ENCODE measurements around the gene CCNT2.
"Not testable (repeated sequence)": the region's sequence is repeated elsewhere in the genome, so short reads cannot be mapped to it uniquely, and the experiment has no call there.

CCNT2 gene

DNA sequence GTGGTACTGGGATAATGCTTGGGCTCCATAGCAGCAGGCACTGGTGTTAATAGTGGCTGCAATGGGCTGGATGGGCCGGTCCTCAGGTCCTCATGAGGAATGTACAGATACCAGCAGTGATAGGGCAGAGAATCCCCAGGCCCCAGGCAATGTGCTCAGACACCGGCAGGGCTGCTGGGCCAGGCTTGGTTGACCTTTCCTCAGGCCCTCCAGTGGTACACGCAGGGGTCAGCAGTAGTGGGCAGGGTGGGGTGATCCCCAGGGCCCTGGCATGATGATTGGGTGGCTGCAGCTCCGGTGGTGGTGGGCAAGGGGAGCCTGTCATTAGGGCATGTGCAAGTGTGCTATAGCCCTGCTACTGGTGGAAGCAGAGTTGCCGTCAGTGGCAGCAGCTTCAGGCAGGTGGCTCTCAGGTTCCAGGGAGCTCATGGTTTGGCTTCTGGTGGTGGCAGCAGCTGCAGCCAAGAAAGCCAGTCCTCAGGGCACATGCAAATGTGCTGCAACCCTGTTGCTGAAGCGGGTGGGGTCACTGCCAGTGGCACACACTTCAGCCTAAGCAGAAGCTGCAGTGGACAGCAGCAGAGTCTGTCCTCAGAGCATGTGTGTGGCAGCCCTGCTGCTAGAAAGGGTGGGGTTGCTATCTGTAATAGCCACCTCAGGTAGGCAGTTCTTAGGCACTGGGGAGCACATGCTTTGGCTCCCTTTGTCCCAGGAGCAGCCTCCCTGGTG lies 56.8 kb downstream of the CCNT2 start:
- no peak for DNase-seq (ENCODE audit: low read depth in 2 of 2)

DNA sequence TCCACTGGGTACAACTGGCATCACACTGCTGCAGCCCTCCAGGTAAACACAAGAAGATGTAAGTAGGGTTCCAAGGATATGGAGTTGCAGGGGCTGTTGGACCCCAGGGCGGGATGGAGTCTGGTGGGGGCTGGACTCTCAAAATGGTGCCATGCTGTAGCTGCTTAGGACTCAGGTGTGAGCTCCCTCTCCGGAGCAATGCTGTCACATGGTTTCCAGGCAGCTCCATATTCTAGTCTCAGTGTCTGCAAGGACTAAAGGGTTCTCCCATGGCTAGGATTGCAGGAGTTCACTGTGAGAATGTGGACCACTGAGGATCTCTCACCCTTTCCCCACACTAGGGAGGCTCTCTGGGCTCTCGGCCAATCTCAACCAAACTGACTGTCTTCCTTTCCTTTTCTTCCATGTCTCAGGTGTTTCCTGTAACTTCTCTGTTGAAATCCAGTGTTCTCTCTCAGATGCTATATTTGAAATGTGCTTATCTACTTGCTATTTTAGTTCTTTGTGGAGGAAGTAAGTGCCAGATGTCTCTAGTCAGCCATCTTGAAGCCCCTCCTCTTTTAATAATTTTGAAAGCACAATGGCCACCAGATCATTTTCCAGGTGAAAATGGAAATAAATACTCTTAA lies 57.6 kb downstream of the CCNT2 start:
- no peak for DNase-seq (ENCODE audit: low read depth in 2 of 2)

DNA sequence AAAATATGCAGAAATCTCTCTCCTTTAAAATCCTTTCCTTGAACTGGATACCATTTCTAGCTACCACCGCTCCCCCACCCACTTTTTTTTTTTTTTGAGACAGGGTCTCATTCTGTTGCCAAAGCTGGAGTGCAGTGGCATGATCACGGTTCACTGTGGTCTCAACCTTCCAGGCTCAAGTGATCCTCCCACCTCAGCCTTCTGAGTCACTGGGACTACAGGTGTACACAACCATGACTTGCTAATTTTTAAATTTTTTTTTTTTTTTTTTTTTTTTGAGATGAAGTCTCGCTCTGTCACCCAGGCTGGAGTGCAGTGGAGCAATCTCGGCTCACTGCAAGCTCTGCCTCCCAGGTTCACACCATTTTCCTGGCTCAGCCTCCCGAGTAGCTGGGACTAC lies 58.5 kb downstream of the CCNT2 start:
- DNase-seq (ENCODE audit: low read depth in 2 of 2): not testable (repeated sequence)

DNA sequence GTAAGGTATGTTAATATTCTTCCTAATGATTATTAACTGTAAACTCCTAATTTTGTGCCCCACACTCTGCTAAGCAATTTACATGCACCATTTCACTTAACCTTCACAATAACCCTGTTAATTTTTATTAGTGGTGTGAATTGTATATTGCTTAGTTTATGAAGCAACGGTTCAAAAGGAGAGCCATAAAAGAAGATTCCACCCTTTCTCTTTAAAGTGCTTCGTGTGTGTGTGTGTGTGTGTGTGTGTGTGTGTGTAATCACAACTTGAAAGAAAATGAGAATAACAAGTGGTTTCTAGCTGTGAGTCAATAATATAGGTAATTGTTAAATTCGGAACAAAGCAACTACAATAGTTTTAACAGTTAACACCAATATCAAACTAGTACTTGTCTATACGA lies 60.6 kb downstream of the CCNT2 start:
- DNase-seq (ENCODE audit: low read depth in 2 of 2): no peak

DNA sequence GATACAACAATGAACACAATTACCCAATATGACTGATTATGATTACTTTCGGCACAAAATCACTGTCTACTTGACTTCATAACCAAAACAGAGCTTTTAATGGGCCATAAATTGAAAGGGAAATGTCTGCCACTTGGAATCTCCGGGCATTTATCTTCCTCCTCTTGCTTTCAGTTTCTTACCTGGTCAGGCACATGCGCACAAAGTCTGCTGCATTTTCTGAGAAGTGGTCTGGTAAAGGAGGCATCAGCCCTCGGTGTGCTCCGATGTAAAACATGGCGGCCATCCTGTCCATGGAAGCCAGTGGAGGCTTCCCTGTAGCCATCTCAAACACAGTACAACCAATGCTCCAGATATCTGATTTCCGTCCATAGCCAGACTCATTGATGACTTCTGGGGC lies 62.0 kb downstream of the CCNT2 start:
- DNase-seq (ENCODE audit: low read depth in 2 of 2): no peak

DNA sequence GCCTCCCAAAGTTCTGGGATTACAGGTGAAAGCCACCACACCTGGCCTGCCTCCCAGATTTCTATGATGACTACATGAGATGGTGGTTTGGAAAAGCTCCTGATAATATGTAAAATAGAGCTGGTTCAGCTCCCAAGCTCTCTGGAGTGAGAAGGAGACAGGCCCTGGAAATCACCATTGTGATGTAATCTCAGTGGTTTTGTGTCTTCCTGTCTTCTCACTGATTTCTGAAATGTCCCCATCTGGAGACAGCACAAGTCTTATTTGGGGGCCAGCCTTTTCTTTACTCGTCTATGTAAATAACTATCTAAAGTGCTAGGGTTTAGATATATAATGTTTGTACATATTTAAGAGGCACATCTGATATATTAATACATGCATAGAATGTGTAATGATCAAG lies 64.0 kb downstream of the CCNT2 start:
- DNase-seq (ENCODE audit: low read depth in 2 of 2): no peak

DNA sequence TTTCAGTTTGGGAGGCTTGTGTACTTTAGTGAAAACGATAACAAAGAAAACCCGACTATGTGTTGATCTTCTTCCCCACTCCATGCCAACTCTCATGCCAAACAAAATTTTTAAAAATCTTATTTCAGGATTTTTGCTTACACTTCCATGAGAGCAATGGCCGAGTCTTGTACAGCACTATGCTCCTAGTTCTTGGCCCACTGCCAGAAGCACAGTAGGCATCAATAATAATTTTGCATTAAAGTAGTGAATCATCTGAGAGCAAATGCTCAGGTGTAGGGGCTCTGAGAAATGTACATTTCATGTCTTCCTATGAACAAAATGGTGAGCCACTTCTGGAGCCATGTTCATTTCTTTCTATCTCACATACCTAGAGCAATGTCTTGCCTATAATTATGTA lies 66.4 kb downstream of the CCNT2 start:
- no peak for DNase-seq (ENCODE audit: low read depth in 2 of 2)

DNA sequence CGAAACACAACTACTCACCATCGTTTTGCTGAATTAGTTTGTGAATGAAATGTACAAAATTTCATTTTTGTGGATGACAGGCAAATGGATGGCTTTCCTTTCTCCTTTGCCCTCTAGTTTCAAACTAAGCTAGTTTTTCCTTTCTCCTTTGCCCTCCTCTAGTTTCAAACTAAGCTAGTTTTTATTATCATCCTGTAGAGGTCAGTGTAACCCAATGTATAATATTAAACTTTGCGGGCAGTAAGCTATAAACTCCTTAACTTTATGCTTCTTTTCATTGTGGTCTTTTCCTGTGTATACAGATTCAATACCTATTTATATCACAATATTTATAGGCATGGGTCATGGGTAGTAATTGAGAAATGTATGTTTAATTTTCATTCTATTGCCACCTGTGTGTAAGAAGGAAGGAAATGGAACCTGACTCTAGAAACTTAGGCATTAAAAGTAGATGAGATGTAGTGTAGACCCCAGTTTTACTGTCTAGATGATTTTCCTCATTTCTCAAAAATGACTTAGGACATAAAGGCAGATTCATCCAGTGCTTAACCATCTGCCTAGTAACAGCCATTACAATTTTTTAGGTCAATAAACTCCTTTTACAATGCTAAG lies 70.5 kb downstream of the CCNT2 start:
- DNase-seq (ENCODE audit: low read depth in 2 of 2): no peak

DNA sequence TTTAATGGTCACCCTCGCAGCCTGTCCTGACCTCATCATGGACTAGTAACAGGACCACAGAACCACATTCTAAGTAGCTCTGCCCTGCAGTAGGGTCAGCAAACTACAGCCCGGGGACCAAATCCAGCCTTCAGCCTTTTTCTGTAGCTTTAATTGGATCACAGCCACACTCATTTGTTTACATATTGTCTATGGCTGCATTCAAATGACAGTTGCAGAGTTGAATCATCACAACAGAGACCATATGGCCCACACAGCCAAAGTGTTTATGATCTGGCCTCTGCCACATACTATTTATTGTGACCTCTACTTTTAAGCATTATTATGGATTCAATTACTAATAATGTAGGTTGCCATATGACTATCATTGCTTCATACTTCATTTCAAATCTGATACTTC lies 80.9 kb downstream of the CCNT2 start:
- DNase-seq (ENCODE audit: low read depth in 2 of 2): no peak

DNA sequence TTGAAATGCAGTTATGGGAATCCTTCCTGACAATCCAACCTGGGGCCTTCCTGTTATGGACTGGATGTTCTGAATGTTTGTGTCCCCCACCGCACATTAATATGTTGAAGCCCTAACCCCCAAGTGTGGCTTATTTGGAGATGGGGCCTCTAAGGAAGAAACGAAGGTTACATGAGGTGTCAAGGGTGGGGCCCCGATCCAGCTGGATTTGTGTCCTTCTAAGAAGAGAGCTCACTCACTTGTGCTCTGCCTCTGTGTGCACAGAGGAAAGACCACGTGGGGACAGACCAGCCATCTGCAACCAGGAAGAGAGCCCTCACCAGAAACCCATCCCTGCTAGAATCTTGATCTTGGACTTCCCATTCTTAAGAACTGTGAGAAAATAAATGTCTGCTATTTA lies 84.2 kb downstream of the CCNT2 start:
- no peak for DNase-seq (ENCODE audit: low read depth in 2 of 2)

DNA sequence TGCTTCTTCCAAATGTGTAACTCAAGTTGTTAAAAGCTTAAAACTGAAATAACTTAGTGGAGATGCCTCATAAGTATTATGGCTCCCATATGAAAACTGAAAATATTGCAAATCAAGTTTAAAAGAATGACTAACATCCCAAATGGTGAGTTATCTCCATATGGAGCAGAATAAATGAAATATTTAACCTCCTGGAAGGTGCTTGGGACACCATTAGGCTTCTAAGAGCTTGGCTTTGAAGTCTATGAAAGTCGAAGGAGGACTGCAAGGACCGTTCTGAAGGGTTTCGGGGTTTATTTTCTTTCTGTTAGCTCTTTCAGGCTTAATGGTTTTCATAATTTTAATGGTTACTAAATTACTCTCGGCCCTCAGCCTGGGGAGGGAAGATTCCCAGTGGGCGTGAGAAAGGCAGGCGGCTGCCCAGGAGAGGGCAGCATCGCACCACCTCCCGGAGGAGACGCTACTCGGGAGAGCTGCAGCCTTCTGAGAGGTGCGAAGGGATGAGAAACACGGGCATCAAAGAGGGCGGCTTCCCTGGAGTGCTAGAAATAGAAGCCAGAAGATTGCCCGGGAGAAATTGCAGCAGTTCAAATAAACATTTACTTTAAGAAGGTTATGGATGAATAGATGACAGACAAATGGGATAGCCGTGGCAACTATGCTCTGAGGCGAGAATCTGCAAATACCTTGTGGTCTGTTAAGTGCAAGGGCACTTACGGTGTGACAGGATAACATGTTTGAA lies 85.6 kb downstream of the CCNT2 start:
- DNase-seq (ENCODE audit: low read depth in 2 of 2): peak; percentile 44 to 54

DNA sequence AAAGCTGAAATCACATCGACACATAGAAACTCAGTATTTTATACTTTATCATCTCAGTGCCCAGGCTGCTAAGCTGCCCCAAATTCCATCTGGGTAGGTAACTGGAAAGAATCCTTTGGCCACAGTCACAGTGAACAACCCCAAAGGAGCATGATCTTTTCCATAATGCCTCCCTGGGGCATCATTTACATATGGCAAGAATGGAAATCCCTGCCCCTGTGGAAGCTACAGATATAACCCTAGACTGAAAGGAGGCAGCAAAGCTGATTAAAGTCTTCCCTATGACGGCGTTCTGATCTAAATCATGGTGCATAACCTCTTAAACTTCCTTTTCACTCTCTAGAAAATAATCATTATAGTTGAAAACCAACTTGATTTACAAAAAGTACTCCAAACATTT lies 87.1 kb downstream of the CCNT2 start:
- no peak for DNase-seq (ENCODE audit: low read depth in 2 of 2)

Measured in stimulated activated CD8-positive, alpha-beta memory T cell treated with anti-CD3 and anti-CD28 coated beads, Interleukin-7, amount 100 ng/mL, for 4 hours (primary cell).